K562 (cell line): ENCODE measurements around the gene JHY. TPM values are rescaled to one million over a fixed set of nuclear protein-coding genes. Genes with fewer than 3 reads are reported as not detected.

Experiments
- HDAC2 ChIP-seq: fragments of 450-650 bp; IDR thresholded peaks from 2 replicates; pipeline ENCODE4 v1.6.1; 2016; ENCODE audit warnings: mild to moderate bottlenecking
- KLF16 ChIP-seq: IDR thresholded peaks from 2 replicates; pipeline ENCODE4 v1.6.1; 2016; ENCODE audit warnings: antibody characterized with exemption
- TAF7 ChIP-seq: fragments of 450-650 bp; IDR thresholded peaks from 2 replicates; pipeline ENCODE4 v1.6.1; 2016; ENCODE audit warnings: missing genetic modification characterization, missing compliant biosample characterization
- THAP12 ChIP-seq: fragments of 250-450 bp; sonication (Bioruptor Pico); IDR thresholded peaks from 2 replicates; pipeline ENCODE4 v1.9.0; 2021; ENCODE audit warnings: mild to moderate bottlenecking, inconsistent platforms
- polyA plus RNA-seq, 8 experiments: library from polyadenylated mRNA; depleted of rRNA in 4 of 8; stranded (reverse) in 5 of 8; unstranded in 3 of 8; fragments of >200 nt; fragmentation: Nextera tagmentation in 2 of 8; fragmentation: Illumina TruSeq in 1 of 8; extraction: Ambion mirVana in 2 of 8; extraction: Trizol in 1 of 8; gene quantifications; 2 replicates each; pipeline versions ENCODE4 v1.2.1 to v1.2.3, GENCODE V29; 2011 to 2014; ENCODE audit warnings: inconsistent platforms in 1 of 8, missing spikeins in 1 of 8
- total RNA-seq, 7 experiments: library from RNA; depleted of rRNA in 6 of 7; stranded (reverse); fragments of >200 nt in 6 of 7; fragmentation: Illumina TruSeq in 2 of 7; extraction: Trizol in 2 of 7; gene quantifications; 2 replicates each; pipeline versions ENCODE4 v1.2.1 to v1.2.3, GENCODE V29; 2011 to 2021; ENCODE audit warnings: low replicate concordance in 1 of 7
- TF ChIP-seq, protein P1 (sequence below): fragments of 250-450 bp; sonication (Bioruptor Pico); IDR thresholded peaks from 2 replicates; pipeline ENCODE4 v1.4.0; 2020; ENCODE audit warnings: mild to moderate bottlenecking, moderate library complexity, borderline replicate concordance
- TF ChIP-seq, protein P2 (sequence below): fragments of 250-450 bp; sonication (Bioruptor Pico); IDR thresholded peaks from 2 replicates; pipeline ENCODE4 v1.8.0; 2022; ENCODE audit warnings: inconsistent platforms, mild to moderate bottlenecking, moderate library complexity, borderline replicate concordance

JHY gene
- total and polyA plus RNA-seq, 9 of the 15 experiments (the other 6 are each of a cell fraction or from before 2014, with no cell fraction given), result not detected

DNA sequence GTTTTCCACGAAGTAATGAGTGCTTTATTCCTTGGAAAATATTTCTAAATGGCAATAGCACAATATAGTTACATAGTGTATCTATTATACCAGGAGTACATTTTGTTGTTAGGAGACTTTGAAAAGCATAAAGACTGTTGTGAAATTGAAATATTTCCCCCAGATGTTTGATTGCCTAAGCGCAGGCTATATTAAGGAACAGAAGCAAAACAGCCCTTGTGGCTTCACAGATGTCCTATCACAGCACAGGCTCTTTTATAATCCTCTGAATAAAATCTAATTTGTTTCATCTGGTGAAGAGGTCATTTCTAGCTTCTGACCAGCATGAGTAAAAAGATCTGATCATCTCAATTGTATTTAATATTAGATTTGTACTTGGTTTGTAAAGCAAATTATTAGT, 50.9 kb downstream of the JHY start (continued):
- TF ChIP-seq, protein P1, sequence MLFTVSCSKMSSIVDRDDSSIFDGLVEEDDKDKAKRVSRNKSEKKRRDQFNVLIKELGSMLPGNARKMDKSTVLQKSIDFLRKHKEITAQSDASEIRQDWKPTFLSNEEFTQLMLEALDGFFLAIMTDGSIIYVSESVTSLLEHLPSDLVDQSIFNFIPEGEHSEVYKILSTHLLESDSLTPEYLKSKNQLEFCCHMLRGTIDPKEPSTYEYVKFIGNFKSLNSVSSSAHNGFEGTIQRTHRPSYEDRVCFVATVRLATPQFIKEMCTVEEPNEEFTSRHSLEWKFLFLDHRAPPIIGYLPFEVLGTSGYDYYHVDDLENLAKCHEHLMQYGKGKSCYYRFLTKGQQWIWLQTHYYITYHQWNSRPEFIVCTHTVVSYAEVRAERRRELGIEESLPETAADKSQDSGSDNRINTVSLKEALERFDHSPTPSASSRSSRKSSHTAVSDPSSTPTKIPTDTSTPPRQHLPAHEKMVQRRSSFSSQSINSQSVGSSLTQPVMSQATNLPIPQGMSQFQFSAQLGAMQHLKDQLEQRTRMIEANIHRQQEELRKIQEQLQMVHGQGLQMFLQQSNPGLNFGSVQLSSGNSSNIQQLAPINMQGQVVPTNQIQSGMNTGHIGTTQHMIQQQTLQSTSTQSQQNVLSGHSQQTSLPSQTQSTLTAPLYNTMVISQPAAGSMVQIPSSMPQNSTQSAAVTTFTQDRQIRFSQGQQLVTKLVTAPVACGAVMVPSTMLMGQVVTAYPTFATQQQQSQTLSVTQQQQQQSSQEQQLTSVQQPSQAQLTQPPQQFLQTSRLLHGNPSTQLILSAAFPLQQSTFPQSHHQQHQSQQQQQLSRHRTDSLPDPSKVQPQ (CRISPR knock-in tag), result no peak
- TF ChIP-seq HDAC2, result no peak
- no peak for TF ChIP-seq TAF7 (tag)
- TF ChIP-seq, protein P2, sequence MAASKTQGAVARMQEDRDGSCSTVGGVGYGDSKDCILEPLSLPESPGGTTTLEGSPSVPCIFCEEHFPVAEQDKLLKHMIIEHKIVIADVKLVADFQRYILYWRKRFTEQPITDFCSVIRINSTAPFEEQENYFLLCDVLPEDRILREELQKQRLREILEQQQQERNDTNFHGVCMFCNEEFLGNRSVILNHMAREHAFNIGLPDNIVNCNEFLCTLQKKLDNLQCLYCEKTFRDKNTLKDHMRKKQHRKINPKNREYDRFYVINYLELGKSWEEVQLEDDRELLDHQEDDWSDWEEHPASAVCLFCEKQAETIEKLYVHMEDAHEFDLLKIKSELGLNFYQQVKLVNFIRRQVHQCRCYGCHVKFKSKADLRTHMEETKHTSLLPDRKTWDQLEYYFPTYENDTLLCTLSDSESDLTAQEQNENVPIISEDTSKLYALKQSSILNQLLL, result no peak
- TF ChIP-seq KLF16, result no peak
- no peak for TF ChIP-seq THAP12 (CRISPR knock-in tag)
- TF ChIP-seq, all 486 proteins: peak for 0
